Body of pancreas (tissue), 4 donors: ENCODE measurements around the gene VEGFD. TPM values are rescaled to one million over a fixed set of nuclear protein-coding genes. Genes with fewer than 3 reads are reported as not detected.

Source experiments
- ATAC-seq: fragments of 150-250 bp; one replicate; pipeline ENCODE4 v1.9.1; 2016
- DNase-seq, 4 donors: peaks; one replicate each; pipeline ENCODE4 v3.0.0-alpha.2; 2019
- H3K27ac ChIP-seq, 4 donors: fragments of 200-600 bp; sonication (generic); 1 replicate in 3 of 4; 2 replicates in 1 of 4; pipeline versions ENCODE4 v1.5.1 to v1.6.1; 2016 to 2019; ENCODE audit warnings: mild to moderate bottlenecking in 1 of 4, mixed read lengths in 1 of 4, moderate library complexity in 1 of 4
- H3K27me3 ChIP-seq, 2 donors: fragments of 200-600 bp; sonication (generic); one replicate each; pipeline ENCODE4 v1.6.0; 2016; ENCODE audit warnings: mild to moderate bottlenecking in 1 of 2
- H3K36me3 ChIP-seq, 2 donors: fragments of 200-600 bp; sonication (generic); replicated peaks in 1 of 2; 2 replicates each; pipeline ENCODE4 v1.5.1; 2016; ENCODE audit warnings: low read depth in 2 of 2; ENCODE audit not compliant: insufficient read depth in 1 of 2
- H3K4me1 ChIP-seq: fragments of 200-600 bp; sonication (generic); one replicate; pipeline ENCODE4 v1.6.0; 2016
- H3K4me3 ChIP-seq, 2 donors: fragments of 200-600 bp; sonication (generic); 1 replicate in 1 of 2; 2 replicates in 1 of 2; pipeline ENCODE4 v1.5.1; 2016 to 2019
- H3K9me3 ChIP-seq, 3 donors: fragments of 200-600 bp; sonication (generic); 1 replicate in 2 of 3; 2 replicates in 1 of 3; pipeline ENCODE4 v1.5.1; 2016
- POLR2A ChIP-seq, 3 donors: fragments of 450-650 bp; IDR thresholded peaks; one replicate each; pipeline ENCODE4 v1.6.1; 2016; ENCODE audit warnings: antibody characterized with exemption in 3 of 3, mild to moderate bottlenecking in 2 of 3
- WGBS, 2 donors: methylation state at CpG; one replicate each; pipeline ENCODE4 v1.1.5; 2017; 5-methylcytosine and 5-hydroxymethylcytosine counted together
- intact Hi-C: fragments of 100-400 bp; cut with DNase I; formaldehyde crosslinking; loops from one replicate; pipeline ENCODE4 v1.15.1; 2023
- total RNA-seq, 2 donors: library from RNA; depleted of rRNA; stranded (reverse); fragments of >200 nt; gene quantifications; one replicate each; pipeline ENCODE4 v1.1.0, GENCODE V29; 2016
- TF ChIP-seq, protein P1 (sequence below), 7 experiments: fragments of 450-650 bp in 4 of 7; fragments of 200-600 bp in 3 of 7; sonication (generic) in 3 of 7; IDR thresholded peaks; one replicate each; pipeline ENCODE4 v1.5.1; 2016 to 2019; ENCODE audit warnings: antibody characterized with exemption in 7 of 7

Gene VEGFD
- total RNA-seq, 2 donors from 2014 or later, result 0.66 TPM; not detected in 1

DNA sequence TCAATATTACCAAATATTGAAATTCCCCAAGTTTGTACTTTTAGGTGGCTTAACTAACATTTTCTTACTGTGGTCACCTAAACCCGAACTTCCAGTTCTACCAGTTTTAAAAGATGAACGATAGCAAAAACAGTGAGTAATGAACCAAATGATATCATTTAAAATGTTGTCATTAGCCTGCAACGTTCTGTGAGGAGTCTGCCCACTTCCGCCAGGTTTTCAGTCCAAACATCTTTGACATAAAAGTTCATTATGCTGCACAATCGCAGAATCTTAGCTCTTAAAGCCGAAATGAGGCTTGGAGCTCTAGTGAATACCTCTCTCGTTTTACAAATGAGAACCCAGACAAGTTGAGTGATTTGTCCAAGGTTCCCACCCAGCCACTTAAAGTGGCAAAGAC, 49.7 kb downstream of the VEGFD start:
- Histone ChIP-seq H3K36me3 (peaks cover 0 to 5% of the 10 kb centered on the region in 2 donors), H3K9me3 (no peaks in the 10 kb centered on the region), H3K4me3 (no peak overlapping the region), H3K27ac (peak overlapping the region; percentile 82 to 98 (median 93)), H3K27me3 (no peaks in the 10 kb centered on the region), H3K4me1 (peaks cover 8% of the 10 kb centered on the region)
- intact Hi-C loops, result no loop called here
- DNase-seq, result peak; percentile 25 to 36 (median 30)
- 2 to 8% methylated on average over 7 of the region's 7 CpGs for WGBS, 2 donors
- peak; percentile 18 for ATAC-seq
- TF ChIP-seq, protein P1, sequence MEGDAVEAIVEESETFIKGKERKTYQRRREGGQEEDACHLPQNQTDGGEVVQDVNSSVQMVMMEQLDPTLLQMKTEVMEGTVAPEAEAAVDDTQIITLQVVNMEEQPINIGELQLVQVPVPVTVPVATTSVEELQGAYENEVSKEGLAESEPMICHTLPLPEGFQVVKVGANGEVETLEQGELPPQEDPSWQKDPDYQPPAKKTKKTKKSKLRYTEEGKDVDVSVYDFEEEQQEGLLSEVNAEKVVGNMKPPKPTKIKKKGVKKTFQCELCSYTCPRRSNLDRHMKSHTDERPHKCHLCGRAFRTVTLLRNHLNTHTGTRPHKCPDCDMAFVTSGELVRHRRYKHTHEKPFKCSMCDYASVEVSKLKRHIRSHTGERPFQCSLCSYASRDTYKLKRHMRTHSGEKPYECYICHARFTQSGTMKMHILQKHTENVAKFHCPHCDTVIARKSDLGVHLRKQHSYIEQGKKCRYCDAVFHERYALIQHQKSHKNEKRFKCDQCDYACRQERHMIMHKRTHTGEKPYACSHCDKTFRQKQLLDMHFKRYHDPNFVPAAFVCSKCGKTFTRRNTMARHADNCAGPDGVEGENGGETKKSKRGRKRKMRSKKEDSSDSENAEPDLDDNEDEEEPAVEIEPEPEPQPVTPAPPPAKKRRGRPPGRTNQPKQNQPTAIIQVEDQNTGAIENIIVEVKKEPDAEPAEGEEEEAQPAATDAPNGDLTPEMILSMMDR (IDR thresholded peaks at IDR 0.05), result no peak
- no peak for TF ChIP-seq POLR2A (IDR thresholded peaks at IDR 0.05)

DNA sequence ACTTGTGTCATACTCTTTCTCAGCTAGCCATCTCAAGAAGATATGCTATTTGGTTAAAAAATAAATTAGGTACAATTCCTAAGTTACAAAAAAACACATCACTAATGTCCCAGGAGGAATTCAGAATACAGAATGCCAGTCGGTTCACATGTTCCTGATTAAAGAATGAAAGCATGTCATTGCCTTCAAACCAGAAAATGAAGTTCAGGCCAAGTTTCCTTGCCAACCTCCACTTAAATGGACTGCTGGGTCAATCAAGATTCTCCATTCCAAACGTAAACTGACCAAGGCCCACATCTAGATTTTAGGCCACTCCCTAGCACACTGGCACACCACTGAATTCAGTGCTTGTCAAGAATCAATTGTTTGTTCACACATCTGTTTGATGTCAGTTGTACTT, 55.4 kb downstream of the VEGFD start:
- intact Hi-C loops, result no loop called here
- no peak overlapping the region for H3K4me3 ChIP-seq
- H3K9me3 ChIP-seq, result no peaks in the 10 kb centered on the region
- DNase-seq (no peak), ATAC-seq (no peak)
- H3K27me3 ChIP-seq, result no peaks in the 10 kb centered on the region
- WGBS, 2 donors, result 18 to 29% methylated on average over 2 of the region's 2 CpGs
- peaks cover 3% of the 10 kb centered on the region for H3K4me1 ChIP-seq
- TF ChIP-seq, protein P1 (IDR thresholded peaks at IDR 0.05), result no peak
- no peak for TF ChIP-seq POLR2A (IDR thresholded peaks at IDR 0.05)
- H3K27ac ChIP-seq, result no peak overlapping the region
- H3K36me3 ChIP-seq, result peaks cover 0 to 5% of the 10 kb centered on the region in 2 donors

DNA sequence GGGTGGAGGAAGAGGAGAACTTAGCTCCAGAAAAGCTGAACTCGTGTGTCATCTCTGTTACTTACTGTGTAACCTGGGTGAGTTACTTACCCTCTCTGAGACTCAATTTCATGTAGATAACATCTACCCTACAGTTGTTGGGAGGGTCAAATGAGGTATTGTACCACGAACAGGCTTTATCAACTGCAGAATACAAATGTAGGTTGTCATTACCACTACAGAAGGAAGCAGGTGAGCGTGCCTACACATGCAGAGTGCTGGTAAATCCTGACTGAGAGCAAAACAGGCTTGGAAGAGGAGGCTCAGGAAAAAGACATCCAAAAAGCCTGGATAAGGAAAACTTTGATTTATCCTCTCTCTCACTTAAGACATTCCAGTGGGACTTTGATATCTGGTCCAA, 56.1 kb downstream of the VEGFD start:
- Histone ChIP-seq H3K4me1 (no peaks in the 10 kb centered on the region), H3K4me3 (no peak overlapping the region), H3K9me3 (no peaks in the 10 kb centered on the region), H3K36me3 (peaks cover 0 to 5% of the 10 kb centered on the region in 2 donors), H3K27ac (no peak overlapping the region), H3K27me3 (no peaks in the 10 kb centered on the region)
- ATAC-seq, result no peak
- no peak for DNase-seq
- intact Hi-C loops, result no loop called here
- 75 to 86% methylated on average over 3 of the region's 3 CpGs for WGBS, 2 donors
- TF ChIP-seq, protein P1 (IDR thresholded peaks at IDR 0.05), result no peak
- TF ChIP-seq POLR2A (IDR thresholded peaks at IDR 0.05), result no peak

DNA sequence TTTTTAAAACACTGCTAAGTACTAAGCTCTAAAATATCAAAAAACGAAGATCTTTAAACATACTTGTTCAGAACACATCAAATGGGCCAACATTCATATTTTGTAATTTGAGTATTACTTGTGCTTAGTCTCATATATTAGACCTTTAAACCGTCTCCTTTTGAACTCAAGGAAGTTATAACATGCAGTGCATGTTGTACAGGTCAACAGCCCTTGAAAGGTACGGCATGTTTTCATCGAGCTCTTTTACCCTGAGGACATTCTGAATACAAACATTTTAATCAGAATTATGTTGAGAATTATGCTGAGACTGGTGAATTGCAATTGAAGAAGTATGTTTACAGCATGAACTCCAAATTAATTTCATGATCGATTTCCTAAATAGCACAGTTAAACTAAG, 61.7 kb downstream of the VEGFD start:
- intact Hi-C loops, result no loop called here
- ATAC-seq (no peak), DNase-seq (no peak)
- Histone ChIP-seq H3K4me3 (no peak overlapping the region), H3K36me3 (no peaks in the 10 kb centered on the region), H3K27me3 (no peaks in the 10 kb centered on the region), H3K27ac (no peak overlapping the region), H3K9me3 (no peaks in the 10 kb centered on the region), H3K4me1 (no peaks in the 10 kb centered on the region)
- TF ChIP-seq POLR2A (IDR thresholded peaks at IDR 0.05), result no peak
- TF ChIP-seq, protein P1 (IDR thresholded peaks at IDR 0.05), result no peak
- 87 to 88% methylated on average over 5 of the region's 5 CpGs for WGBS, 2 donors

DNA sequence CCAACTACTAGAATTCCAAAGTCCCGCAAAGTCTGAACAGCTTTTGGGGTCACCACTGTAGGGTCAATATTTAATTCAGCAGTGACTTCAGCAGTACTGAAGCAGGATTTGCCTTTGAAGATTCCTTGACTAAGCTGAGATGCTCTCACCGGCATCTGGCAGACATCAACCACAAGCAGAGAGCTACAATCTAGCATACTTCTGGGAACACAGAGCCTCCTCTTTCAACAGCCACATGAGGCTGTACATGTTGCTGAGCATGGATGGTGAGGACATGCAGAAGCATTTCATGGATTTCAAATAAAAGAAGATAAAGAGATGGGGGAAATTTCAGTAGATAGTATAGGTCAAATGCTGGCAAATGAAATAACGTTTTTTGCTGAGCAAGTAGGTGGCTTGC, 62.1 kb downstream of the VEGFD start:
- Histone ChIP-seq H3K4me1 (no peaks in the 10 kb centered on the region), H3K27me3 (no peaks in the 10 kb centered on the region), H3K9me3 (no peaks in the 10 kb centered on the region), H3K36me3 (no peaks in the 10 kb centered on the region), H3K27ac (no peak overlapping the region), H3K4me3 (no peak overlapping the region)
- TF ChIP-seq POLR2A (IDR thresholded peaks at IDR 0.05), result no peak
- 83 to 90% methylated on average over 3 of the region's 3 CpGs for WGBS, 2 donors
- no peak for DNase-seq
- intact Hi-C loops, result no loop called here
- no peak for ATAC-seq
